Stimulated activated CD8-positive, alpha-beta memory T cell treated with anti-CD3 and anti-CD28 coated beads, Interleukin-12 subunit alpha, Interleukin-12 subunit beta, amount 100 ng/mL, for 24 hours (primary cell): ENCODE results near the gene CCL19.
A peak's percentile ranks its signal among the peaks of the same experiment; 100 is the strongest.
"Not testable (repeated sequence)": the region's sequence is repeated elsewhere in the genome, so short reads cannot be mapped to it uniquely, and the experiment has no call there.

Experiments used
- DNase-seq: peaks from one replicate; pipeline ENCODE4 v3.0.0-alpha.2; 2020; ENCODE audit errors: extremely low read depth

The CCL19 gene

GRCh38 chr9:34690983-34691935, at the start of gene CCL19:
Gene CCL19, minus strand, starts transcription at chr9:34691276. Its CDS starts 137 bp downstream, at chr9:34691139.
- no peak for DNase-seq

- DNase-seq = not testable (repeated sequence)
These were observed 49.1 kb upstream of the CCL19 start for GRCh38 chr9:34740176-34740575.

GRCh38 chr9:34737677-34738260, 46.7 kb upstream of the CCL19 start:
- DNase-seq = no peak

- DNase-seq = no peak
These were observed 43.6 kb upstream of the CCL19 start for GRCh38 chr9:34734720-34735119.

- DNase-seq = no peak
These were observed 41.8 kb upstream of the CCL19 start for GRCh38 chr9:34732886-34733285.

- DNase-seq = no peak
These were observed 41.4 kb upstream of the CCL19 start for GRCh38 chr9:34732478-34732877.

GRCh38 chr9:34723141-34723540, 32.1 kb upstream of the CCL19 start:
- DNase-seq = no peak

- not testable (repeated sequence) for DNase-seq
These were observed 28.6 kb upstream of the CCL19 start for GRCh38 chr9:34719769-34720025.

- DNase-seq = no peak
These were observed 28.1 kb upstream of the CCL19 start for GRCh38 chr9:34719021-34719768.

- no peak for DNase-seq
These were observed 27.0 kb upstream of the CCL19 start for GRCh38 chr9:34717996-34718614.

- no peak for DNase-seq
These were observed 25.6 kb upstream of the CCL19 start for GRCh38 chr9:34716711-34717110.

GRCh38 chr9:34715639-34716215, 24.7 kb upstream of the CCL19 start:
- DNase-seq = no peak

- no peak for DNase-seq
These were observed 22.9 kb upstream of the CCL19 start for GRCh38 chr9:34714007-34714406.

GRCh38 chr9:34712140-34712539, 21.1 kb upstream of the CCL19 start:
- no peak for DNase-seq

GRCh38 chr9:34710023-34710422, 18.9 kb upstream of the CCL19 start, which contains the start of gene CCL21:
Gene CCL21, minus strand, starts transcription at chr9:34710136. Its CDS starts 70 bp downstream, at chr9:34710066.
- DNase-seq = no peak

- no peak for DNase-seq
These were observed 18.3 kb upstream of the CCL19 start for GRCh38 chr9:34709196-34709978.

GRCh38 chr9:34707130-34707529, 16.1 kb upstream of the CCL19 start:
- DNase-seq = no peak

- DNase-seq = peak; percentile 52
These were observed 11.0 kb upstream of the CCL19 start for GRCh38 chr9:34701769-34702736.

GRCh38 chr9:34701023-34701768, 10.1 kb upstream of the CCL19 start:
- DNase-seq = peak; percentile 42
